HG02623 (cell line): ENCODE measurements around the gene ZYG11A.

Source experiments
- ATAC-seq: cut with Tn5 transposase; IDR thresholded peaks from one replicate; pipeline ENCODE4 v1.9.1; 2021; ENCODE audit warnings: moderate library complexity; ENCODE audit not compliant: unreplicated experiment

ZYG11A gene

DNA sequence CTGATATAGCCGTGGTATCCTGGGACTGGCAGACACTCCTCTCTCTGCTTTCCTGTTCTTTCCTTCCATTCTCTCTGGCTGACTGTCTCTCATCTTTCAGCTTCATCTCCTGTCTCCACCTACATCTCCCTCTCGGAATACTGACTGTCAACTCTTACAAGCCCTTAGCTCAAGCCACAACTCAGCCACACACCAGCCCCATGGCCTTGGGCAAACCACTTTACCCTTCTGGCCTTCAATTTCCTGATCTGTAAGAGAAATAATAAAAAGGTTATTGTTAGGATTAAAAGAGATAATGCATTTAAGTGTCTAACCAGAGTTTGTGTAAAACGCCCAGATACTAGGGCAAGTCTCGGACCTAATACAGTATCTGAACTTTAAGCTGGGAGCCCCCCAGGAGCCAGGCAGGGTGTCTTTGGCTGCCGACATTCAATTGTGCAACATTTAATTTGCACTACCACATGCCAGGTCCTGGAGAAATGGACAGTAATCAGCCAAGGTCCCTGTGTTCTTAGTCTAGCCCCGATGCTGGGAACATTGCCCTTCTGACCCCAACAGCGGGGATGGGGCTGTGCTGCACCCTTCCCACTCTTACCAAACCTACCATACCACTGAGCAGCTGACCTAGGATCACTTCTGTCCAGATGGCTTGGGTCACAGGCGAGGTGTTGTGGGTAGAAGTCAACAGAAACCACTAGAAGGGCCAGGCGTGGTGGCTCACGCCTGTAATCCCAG, 73.8 kb downstream of the ZYG11A start:
- ATAC-seq = no peak

DNA sequence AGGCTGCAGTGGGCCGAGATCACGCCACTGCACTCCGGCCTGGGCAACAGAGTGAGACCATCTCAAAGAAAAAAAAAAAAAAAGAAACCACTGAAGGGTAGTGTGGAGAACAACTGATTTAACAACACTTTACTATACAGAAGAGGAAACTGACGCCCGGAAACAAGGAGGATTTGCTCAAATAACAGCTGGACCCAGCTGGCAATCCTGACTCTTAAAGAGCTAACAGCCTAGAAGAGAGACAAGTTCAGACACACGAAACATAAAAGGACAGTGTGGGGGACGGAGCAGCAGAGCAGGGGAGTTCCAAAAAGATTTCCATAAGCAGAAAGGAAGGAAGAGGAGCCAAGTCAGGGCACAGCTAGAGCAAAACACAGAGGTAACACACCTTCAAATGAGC, 74.6 kb downstream of the ZYG11A start:
- no peak for ATAC-seq

DNA sequence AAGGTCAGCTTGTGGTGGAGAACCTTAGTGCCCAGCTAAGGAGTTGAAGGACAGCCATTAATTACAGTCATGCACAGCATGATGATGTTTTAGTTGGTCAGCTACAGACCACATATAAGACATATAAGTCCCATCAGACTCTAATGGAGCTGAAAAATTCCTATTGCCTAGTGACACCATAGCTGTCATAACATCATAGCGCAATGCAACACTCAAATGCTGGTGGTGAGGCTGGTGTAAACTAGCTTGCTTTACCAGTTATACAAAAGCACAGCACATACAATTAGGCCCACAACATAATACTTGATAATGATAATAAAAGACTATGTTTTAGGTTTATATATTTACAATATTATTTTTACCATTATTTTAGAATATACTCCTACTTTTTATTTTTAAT, 75.0 kb downstream of the ZYG11A start:
- no peak for ATAC-seq

DNA sequence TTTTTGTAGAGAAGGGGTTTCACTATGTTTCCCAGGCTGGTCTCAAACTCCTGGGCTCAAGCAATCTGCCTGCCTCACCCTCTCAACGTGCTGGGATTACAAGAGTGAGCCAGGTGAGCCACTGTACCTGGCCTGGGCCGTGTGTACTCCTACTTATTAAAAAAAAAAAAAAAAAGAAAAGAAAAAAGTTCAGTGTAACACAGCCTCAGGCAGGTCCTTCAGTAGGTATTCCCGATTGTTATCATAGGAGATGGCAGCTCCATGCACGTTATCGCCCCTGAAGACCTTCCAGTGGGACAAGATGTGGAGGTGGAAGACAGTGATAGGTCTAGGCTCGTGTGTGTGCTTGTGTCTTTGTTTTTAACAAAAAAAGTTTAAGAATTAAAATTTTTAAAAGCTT, 75.6 kb downstream of the ZYG11A start:
- ATAC-seq = no peak

- no peak for ATAC-seq
Measured at GRCh38 chr1:52919051-52919722, 76.6 kb downstream of the ZYG11A start.

DNA sequence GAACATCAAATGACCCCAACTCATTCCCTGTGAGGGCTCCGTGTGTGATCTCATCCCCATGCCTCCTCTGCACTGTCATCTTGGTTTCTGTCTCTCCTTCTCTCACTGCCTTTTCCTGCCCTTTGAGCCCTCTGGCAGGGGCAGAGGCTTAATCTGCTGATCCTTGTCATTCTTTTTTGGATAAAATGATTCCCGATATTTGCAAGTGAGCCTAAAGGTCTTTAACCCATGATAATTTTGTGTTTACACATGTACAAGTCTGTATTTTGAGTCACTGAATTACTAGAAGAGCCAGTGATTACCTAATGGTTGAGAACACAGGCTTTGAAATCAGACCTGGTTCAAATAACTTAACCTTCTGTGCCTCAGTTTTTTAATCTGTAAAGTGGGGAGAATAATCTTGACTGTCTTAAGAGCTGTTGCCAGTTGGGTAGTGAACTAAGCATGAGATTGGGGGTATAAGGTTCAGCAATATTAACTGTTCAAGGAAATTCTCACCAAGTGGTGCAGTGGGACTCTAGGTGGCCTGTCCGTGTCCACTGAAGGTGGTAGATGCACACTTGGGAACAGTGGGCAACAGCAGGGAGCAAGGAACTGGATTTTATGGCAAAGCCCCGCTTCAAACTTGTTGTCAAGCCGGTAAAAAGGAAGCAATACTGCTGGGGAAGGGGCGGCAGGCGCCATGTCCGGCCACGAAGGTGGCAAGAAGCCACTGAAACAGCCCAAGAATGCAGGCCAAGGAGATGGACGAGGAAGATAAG, 77.3 kb downstream of the ZYG11A start:
- ATAC-seq = no peak

DNA sequence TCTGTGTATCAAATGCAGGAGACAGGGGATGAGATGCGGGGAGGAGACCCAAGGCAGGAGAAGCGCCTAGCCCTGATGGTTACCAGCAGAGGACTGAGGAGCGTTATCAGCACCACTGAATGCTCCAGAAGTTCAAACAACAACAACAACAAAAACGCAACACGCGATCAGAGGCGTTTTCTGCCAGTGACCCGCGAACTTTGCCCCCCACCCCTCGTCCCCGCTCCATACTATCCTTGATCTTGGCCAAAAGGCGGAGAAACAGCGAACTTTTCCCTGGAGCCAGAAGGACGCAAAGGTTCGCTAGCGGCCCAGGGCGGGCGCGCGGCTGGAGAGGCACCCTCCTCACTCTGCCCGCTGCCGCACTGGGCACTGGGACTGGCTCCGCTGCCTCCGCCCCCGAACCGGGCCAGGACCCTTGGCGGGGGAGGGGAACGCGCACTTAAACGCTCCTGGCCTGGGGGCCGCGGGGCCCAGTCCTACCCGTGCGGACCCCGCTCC, 78.3 kb downstream of the ZYG11A start:
- ATAC-seq = no peak

DNA sequence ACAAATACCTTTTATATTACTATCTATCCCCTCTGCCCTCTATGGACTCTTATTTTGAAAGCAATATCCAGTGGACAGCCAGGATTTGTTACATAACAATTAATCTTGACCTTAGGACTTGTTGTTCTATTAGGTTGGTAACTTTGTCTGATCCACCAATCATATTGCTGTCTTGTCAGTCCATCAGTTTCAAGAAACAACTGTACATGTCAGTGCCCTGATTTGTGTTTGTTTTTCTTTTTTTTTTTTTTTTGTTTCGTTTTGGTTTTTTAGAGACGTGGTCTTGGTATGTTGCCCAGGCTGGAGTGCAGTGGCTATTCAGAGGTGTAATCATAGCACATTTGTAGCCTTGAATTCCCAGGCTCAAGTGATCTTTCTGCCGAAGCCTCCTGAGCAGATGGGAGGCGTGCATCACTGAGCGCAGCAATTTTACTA, 83.0 kb downstream of the ZYG11A start:
- ATAC-seq = no peak

DNA sequence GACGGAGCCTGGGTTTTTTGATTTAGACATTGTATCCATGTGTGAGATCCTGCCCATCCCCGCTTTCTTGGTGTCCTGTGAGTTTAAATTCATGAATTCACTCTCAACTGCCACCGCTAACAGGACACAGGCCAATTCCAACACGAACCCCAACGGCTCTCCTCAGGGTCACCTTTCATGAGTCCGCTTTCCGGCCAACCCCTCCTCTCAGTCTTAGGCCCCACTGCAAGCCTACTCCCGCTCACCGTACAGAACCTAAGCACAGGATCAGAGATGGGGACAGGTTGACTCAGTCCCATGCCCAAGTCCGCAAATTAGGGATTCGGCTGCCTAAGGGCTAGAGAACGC, 84.3 kb downstream of the ZYG11A start:
- ATAC-seq = no peak

DNA sequence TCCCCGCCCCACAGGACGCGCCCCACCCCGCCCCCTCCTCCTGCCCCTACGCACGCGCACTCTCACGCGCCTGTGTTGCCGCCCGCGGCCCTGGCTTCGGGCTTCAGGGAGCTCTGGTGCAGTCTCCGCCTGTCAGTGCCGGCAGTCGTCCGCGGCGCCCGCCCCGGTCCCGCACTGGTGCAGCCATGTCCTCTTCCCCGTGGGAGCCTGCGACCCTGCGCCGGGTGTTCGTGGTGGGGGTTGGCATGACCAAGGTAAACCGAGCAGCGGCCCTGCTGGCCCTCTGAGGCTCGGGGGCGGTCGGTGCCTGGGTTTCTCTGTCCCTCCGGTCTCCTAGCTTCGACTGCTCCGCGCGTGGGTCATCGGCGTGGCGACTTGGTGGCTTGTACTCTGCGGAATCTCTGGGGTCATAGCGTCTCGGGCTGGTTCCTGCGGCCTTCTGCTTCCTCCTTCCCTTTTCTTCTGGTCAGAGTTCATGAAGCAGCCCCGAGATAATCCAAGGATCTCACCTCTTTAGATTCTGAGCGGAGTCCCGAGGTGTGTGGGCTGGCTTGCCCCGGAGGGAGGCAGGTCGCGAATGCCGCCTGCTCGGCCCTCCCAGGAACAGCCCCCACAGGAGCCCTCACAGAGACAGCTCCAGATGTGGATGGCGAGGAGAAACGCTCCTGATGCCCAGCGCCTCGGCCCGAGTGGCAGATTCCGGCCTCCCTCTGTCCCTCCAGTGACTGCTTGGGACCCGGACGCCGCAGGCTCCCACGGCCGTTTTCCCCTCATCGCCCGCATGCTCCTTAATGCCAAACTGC, 84.9 kb downstream of the ZYG11A start, which contains the start of gene SCP2:
Gene SCP2, plus strand, starts transcription at position 65 of the 803 bp plus-strand sequence. Its CDS starts 121 bp downstream, at position 186.
- peak; percentile 79 for ATAC-seq

DNA sequence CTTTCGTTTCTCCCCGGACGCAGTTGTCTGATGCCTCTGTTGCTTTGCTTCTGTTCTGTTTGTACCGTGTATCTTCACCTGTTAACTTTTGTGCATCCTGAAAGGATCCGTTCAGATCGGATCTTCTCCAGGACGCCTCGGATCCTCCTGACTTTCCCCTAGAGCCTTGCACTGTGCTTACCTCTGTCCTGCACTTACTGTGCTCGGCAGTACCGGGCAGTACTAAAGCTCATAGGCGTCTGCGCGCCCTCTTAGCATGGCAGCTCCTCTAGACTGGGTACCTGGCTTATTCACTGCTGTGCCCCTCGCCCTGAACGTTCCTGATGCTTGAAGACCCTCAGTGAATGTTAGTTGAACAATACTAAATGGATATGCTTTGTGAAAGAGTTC, 85.5 kb downstream of the ZYG11A start:
- no peak for ATAC-seq

GRCh38 chr1:52929019-52929418, 86.5 kb downstream of the ZYG11A start:
- no peak for ATAC-seq

DNA sequence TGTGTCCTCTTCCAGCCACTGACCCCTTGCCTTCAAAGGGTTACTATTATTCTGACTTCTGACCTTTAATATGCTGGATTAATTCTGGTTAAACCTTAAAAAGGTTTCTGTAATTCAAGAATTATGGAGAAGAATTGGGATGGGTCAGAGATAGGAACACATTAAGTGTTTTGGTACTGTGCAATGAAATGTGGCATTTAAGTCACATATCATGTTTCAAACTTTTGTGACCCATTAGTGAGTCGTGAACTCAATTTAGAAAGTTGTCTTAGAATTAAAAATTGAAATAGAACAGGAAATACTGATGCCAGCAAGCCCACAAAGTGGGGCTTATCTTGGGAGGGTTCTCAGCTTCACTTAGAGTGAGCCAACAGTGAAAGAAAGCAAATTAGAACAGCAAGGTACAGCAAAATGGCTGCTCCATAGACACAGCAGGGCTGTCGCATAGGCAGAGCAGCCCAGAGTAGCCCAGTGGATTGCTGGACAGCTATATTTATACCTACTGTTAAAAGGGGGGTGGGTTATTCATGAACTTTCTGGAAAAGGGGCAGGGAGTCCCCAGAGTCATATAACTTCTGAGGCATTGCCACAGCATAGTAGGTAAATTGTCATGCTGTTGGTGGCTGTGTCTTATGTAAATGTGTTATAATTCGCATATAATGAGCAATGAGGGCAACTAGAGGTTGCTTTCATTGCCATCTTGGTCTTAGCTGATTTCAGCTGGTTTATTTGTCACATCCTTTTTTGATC, 95.0 kb downstream of the ZYG11A start:
- no peak for ATAC-seq

DNA sequence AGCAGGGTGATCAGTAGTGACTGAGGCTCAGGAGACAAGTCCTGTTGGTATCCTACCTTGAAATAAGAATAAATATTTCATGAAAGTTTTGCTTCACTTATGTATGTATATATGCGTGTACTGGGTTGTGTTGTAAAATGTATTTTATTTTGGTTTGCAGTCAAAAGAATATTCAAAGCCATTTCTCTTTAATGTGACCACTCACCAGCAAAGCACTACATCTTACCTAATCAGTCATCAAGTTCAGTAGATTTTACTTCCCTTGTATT, 95.6 kb downstream of the ZYG11A start:
- ATAC-seq = no peak

DNA sequence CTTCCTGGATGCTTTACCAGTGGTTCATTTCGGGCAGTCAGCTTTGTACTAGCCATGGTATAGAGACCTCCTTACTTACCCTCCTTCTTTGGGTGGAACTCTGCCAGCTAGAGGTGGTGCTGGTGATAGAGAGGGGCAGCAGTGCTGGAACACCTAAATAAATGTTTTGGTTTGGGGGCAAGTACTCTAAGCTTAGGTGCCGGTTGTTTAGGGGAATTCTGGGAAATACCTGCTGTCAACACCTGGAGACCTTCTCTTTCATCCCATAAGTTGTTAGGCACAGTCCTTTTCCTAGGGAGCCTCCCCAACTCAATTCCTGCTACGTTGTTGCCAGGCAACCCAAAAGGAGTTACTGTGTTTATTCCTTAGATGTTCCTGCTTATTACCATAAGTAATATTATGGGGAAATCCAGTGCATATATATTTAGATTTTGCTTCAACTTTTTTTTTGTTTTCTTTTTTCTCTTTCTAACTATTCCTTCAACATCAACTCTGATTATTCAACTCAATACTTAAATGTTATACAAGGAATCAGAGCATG, 101.4 kb downstream of the ZYG11A start:
- no peak for ATAC-seq

- no peak for ATAC-seq
Measured at GRCh38 chr1:52944566-52944965, 102.0 kb downstream of the ZYG11A start.
